Neural progenitor cell (in vitro differentiated cells): Measurements from ENCODE around the gene STRN4. TPM values are rescaled to one million over a fixed set of nuclear protein-coding genes. Genes with fewer than 3 reads are reported as not detected.

Experiments
- DNase-seq: peaks from one replicate; pipeline ENCODE4 v3.0.0-alpha.2; 2016; ENCODE audit warnings: low spot score
- H2AFZ ChIP-seq: fragments of 200-600 bp; sonication (generic); replicated peaks from 2 replicates; pipeline ENCODE4 v1.6.1; 2016; ENCODE audit warnings: antibody characterized with exemption
- H3F3A ChIP-seq: fragments of 200-600 bp; sonication (generic); 2 replicates; pipeline ENCODE4 v1.6.1; 2016; ENCODE audit warnings: antibody characterized with exemption, low read depth
- H3K27ac ChIP-seq: fragments of 200-600 bp; sonication (generic); 2 replicates; pipeline ENCODE4 v1.5.1; 2016; ENCODE audit warnings: mild to moderate bottlenecking
- H3K27me3 ChIP-seq: fragments of 200-600 bp; sonication (generic); 2 replicates; pipeline ENCODE4 v1.6.1; 2016; ENCODE audit warnings: mild to moderate bottlenecking, moderate library complexity
- H3K36me3 ChIP-seq: fragments of 200-600 bp; sonication (generic); 2 replicates; pipeline ENCODE4 v1.5.1; 2016
- H3K4me1 ChIP-seq: fragments of 200-600 bp; sonication (generic); 2 replicates; pipeline ENCODE4 v1.6.1; 2016; ENCODE audit warnings: mixed run types
- H3K4me2 ChIP-seq: fragments of 200-600 bp; sonication (generic); 2 replicates; pipeline ENCODE4 v1.6.1; 2016
- H3K4me3 ChIP-seq: fragments of 200-600 bp; sonication (generic); 2 replicates; pipeline ENCODE4 v1.5.1; 2016
- H3K79me2 ChIP-seq: fragments of 200-600 bp; sonication (generic); 2 replicates; pipeline ENCODE4 v1.6.1; 2016; ENCODE audit warnings: low read depth
- H3K9ac ChIP-seq: fragments of 200-600 bp; sonication (generic); 2 replicates; pipeline ENCODE4 v1.6.1; 2016
- H3K9me3 ChIP-seq: fragments of 200-600 bp; sonication (generic); 2 replicates; pipeline ENCODE4 v1.5.1; 2016; ENCODE audit warnings: low read depth
- H4K20me1 ChIP-seq: fragments of 200-600 bp; sonication (generic); 2 replicates; pipeline ENCODE4 v1.6.1; 2016; ENCODE audit warnings: low read depth
- H3K27ac Mint-ChIP-seq: 3 replicates; pipeline ENCODE4 v1.8.0; 2021; ENCODE audit warnings: mixed read lengths
- H3K27me3 Mint-ChIP-seq: 2 replicates; pipeline ENCODE4 v1.8.0; 2022; ENCODE audit warnings: low read depth, mild to moderate bottlenecking, inconsistent platforms, moderate library complexity, mixed read lengths; ENCODE audit not compliant: insufficient read depth
- H3K36me3 Mint-ChIP-seq: 3 replicates; pipeline ENCODE4 v1.8.0; 2021; ENCODE audit warnings: mixed read lengths
- H3K4me1 Mint-ChIP-seq: 3 replicates; pipeline ENCODE4 v1.8.0; 2021; ENCODE audit warnings: mixed read lengths
- H3K4me3 Mint-ChIP-seq: 3 replicates; pipeline ENCODE4 v1.8.0; 2021; ENCODE audit warnings: mild to moderate bottlenecking, moderate library complexity, mixed read lengths
- H3K9me3 Mint-ChIP-seq: 3 replicates; pipeline ENCODE4 v1.8.0; 2020; ENCODE audit warnings: mixed read lengths
- CTCF ChIP-seq: fragments of 200-600 bp; sonication (generic); IDR thresholded peaks from 2 replicates; pipeline ENCODE4 v1.5.1; 2017; ENCODE audit warnings: antibody characterized with exemption, mild to moderate bottlenecking
- EZH2 ChIP-seq: fragments of 200-600 bp; sonication (generic); IDR thresholded peaks from 2 replicates; pipeline ENCODE4 v1.6.1; 2017; ENCODE audit warnings: antibody characterized with exemption, mild to moderate bottlenecking, moderate library complexity
- EZH2phosphoT487 ChIP-seq: fragments of 200-600 bp; sonication (generic); IDR thresholded peaks from 2 replicates; pipeline ENCODE4 v1.6.1; 2017; ENCODE audit warnings: antibody characterized with exemption
- total RNA-seq: library from RNA; depleted of rRNA; stranded (reverse); fragments of >200 nt; gene quantifications from 2 replicates; pipeline ENCODE4 v1.2.3, GENCODE V29; 2015; ENCODE audit warnings: low replicate concordance

The STRN4 gene
- total RNA-seq, 1 donor from 2014 or later: 54.1 TPM

GRCh38 chr19:46787040-46787330, 40.7 kb upstream of the STRN4 start:
- Histone ChIP-seq H2AFZ (peak overlapping the region; percentile 13), H3K27me3 (peaks cover 8% of the 10 kb centered on the region), H3K36me3 (no peaks in the 10 kb centered on the region), H3K4me1 (peaks cover 20% of the 10 kb centered on the region), H3K79me2 (peaks cover 63% of the 10 kb centered on the region), H3K9me3 (no peaks in the 10 kb centered on the region), H3K4me3 (peak overlapping the region; percentile 53), H4K20me1 (peaks cover 48% of the 10 kb centered on the region), H3F3A (peaks cover 22% of the 10 kb centered on the region), H3K27ac (no peak overlapping the region), H3K9ac (peak overlapping the region; percentile 53), H3K4me2 (peak overlapping the region; percentile 78)
- peak overlapping the region; percentile 96 for H3K4me3 Mint-ChIP-seq
- DNase-seq: no peak
- peaks cover 5% of the 10 kb centered on the region for H3K36me3 Mint-ChIP-seq
- H3K9me3 Mint-ChIP-seq: no peaks in the 10 kb centered on the region
- H3K27ac Mint-ChIP-seq: peak overlapping the region; percentile 94
- peaks cover 43% of the 10 kb centered on the region for H3K4me1 Mint-ChIP-seq
- TF ChIP-seq EZH2phosphoT487 (no peak), EZH2 (no peak), CTCF (no peak)
- peaks cover 4% of the 10 kb centered on the region for H3K27me3 Mint-ChIP-seq

DNA sequence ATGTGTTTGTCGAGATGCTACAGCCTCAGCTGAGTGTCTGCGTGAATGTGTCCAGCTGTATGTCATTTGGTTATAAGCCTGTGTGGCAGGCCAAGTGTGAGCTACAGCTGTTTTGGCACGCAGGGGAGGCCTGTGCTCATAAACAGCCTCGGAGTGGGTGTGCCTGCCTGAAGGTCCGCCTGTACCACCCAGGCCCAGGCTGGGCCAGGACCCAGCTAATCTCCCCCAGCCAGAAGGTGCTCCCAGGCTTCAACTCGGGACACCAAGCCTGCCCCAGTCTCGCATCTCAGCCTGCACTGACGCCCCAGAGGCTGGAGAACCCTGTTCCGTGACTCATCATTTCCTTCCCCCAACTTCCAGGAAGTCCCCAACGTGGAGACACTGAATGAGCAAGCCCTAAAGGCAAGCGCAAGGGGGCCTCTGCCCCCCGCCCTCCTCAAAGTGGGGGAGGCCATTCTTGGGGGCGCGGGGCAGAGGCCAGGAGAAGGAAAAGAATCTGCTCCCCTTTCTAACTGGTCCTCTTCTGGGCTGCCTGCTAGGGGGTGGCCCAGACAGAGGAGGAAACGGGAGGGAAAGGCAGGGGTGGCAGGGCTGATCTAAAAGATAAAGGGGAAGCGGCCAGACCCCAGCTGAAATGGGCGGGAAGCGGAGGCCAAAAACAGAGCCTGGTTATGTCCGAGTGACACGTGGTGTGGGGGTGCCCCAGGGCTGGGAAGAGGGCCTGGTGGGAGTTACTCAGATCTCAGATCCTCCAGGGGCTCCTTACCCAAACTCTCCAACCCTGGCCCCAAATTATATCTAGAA, 40.2 kb upstream of the STRN4 start:
- H3K27me3 Mint-ChIP-seq: peaks cover 4% of the 10 kb centered on the region
- H3K36me3 Mint-ChIP-seq: peaks cover 7% of the 10 kb centered on the region
- no peak overlapping the region for H2AFZ ChIP-seq
- H3F3A ChIP-seq: peaks cover 22% of the 10 kb centered on the region
- no peaks in the 10 kb centered on the region for H3K9me3 Mint-ChIP-seq
- no peaks in the 10 kb centered on the region for H3K36me3 ChIP-seq
- peaks cover 41% of the 10 kb centered on the region for H3K4me1 Mint-ChIP-seq
- H3K4me1 ChIP-seq: peaks cover 20% of the 10 kb centered on the region
- H3K27ac Mint-ChIP-seq: peak overlapping the region; percentile 94
- peaks cover 68% of the 10 kb centered on the region for H3K79me2 ChIP-seq
- peak overlapping the region; percentile 53 for H3K4me3 ChIP-seq
- H3K27me3 ChIP-seq: peaks cover 8% of the 10 kb centered on the region
- peak overlapping the region; percentile 96 for H3K4me3 Mint-ChIP-seq
- H3K27ac ChIP-seq: no peak overlapping the region
- H4K20me1 ChIP-seq: peaks cover 48% of the 10 kb centered on the region
- H3K4me2 ChIP-seq: peak overlapping the region; percentile 78
- DNase-seq: peak; percentile 59
- peak overlapping the region; percentile 53 for H3K9ac ChIP-seq
- H3K9me3 ChIP-seq: no peaks in the 10 kb centered on the region
- TF ChIP-seq EZH2phosphoT487 (no peak), CTCF (no peak), EZH2 (no peak)

GRCh38 chr19:46785980-46786235, 39.7 kb upstream of the STRN4 start:
- Mint-ChIP-seq H3K27ac (no peak overlapping the region), H3K36me3 (peaks cover 7% of the 10 kb centered on the region), H3K27me3 (peaks cover 4% of the 10 kb centered on the region), H3K4me1 (peaks cover 41% of the 10 kb centered on the region), H3K4me3 (peak overlapping the region; percentile 96), H3K9me3 (no peaks in the 10 kb centered on the region)
- no peak for DNase-seq
- Histone ChIP-seq H3K4me1 (peaks cover 20% of the 10 kb centered on the region), H4K20me1 (peaks cover 50% of the 10 kb centered on the region), H3K79me2 (peaks cover 72% of the 10 kb centered on the region), H3K36me3 (no peaks in the 10 kb centered on the region), H3K27me3 (peaks cover 8% of the 10 kb centered on the region), H3K27ac (no peak overlapping the region), H3K9ac (no peak overlapping the region), H3K4me2 (peak overlapping the region; percentile 78), H3K9me3 (no peaks in the 10 kb centered on the region), H3K4me3 (peak overlapping the region; percentile 53), H3F3A (peaks cover 22% of the 10 kb centered on the region), H2AFZ (no peak overlapping the region)
- TF ChIP-seq CTCF (no peak), EZH2phosphoT487 (no peak), EZH2 (no peak)
